ENCODE measurements around the gene ZBTB5. TPM values are rescaled to one million over a fixed set of nuclear protein-coding genes. Genes with fewer than 3 reads are reported as not detected.
"Not testable (repeated sequence)": the region's sequence is repeated elsewhere in the genome, so short reads cannot be mapped to it uniquely, and the experiment has no call there.

The ZBTB5 gene
- polyA plus RNA-seq, 5 donors: 21.8 to 28.7 (median 26.7) TPM

DNA sequence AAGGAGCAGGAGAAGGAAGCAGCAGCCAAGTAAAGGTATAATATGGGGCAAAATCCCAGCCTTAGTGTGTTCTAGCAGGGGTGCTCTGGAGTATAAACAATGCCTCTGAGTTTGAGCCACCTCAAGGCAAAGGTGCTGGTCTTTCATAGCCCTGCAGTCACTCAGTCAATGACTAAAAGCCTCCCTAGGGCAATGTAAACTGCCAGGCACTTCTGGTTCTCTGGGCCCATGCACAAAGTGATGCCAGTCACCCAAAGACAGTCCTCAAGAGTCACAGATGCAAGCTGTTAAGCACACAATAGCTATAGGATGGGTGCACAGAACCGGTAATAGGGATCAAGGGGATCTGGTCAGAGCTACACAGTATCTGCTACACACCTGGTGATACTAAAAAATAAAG is 12.6 kb downstream of the ZBTB5 start:
- no peak for DNase-seq

DNA sequence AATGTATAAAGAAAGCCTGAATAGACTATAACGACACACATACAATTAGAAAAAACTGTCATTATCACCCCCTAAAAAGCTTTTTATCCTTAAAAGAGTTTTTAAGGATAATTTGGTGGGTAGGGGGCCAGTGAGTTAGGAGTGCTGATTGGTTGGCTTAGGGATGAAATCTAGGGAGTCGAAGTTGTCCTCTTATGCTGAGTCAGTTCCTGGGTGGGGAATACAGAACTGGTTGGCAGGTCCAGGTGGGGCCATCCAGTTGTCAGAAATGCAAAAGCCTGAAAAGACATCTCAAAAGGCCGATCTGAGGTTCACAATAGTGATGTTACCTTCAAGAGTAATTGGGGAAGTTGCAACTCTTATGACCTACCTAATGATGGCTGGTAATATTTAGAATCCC is 13.6 kb downstream of the ZBTB5 start:
- DNase-seq: no peak

DNA sequence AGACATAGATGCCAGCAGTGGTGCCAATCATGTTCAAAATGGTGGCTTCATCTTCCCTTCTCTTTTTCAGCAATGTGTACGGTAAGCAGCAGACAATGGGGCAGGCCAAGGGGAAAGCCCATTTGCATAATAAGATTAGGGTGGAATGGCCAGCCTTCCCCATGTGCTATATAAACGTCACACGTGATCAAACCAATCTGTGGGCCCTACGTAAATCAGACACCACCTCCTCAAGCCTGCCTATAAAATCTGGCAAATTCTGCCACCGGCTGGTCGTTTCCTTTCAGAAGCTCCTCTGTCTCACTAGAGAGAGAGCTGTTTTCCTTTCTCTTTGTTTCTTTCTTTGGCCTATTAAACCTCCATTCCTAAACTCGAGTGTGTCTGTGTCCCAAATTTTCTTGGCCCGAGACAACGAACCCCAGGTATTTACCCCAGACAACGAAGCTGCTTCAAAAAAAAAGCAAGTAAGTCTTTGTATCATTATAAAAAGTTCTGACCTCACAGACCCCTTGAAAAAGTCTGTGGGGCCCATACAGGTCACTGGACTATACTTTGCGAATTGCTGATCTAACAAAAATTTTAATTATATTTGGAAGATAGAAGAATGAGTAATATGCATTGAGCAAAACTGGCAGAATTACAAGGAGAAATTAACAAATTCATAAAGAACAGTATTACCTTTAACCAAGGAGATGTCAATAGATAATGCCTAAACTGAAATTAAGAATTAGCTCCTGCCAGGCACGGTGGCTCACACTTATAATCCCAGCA is 15.2 kb downstream of the ZBTB5 start:
- no peak for DNase-seq

DNA sequence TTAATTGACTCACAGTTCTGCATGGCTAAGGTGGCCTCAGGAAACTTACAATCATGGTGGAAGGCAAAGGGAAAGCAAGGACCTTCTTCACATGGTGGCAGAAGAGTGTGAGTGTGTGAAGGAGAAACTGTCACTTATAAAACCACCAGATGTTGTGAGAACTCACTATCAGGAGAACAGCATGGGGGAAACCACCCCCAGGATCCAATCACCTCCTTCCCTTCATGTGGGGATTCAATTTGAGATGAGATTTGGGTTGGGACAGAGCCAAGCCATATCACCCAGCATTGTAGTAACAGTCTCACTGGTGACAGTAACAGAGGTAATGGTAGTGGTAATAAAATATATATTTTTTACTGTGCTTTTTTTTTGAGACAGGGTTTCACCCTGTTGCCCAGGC is 18.1 kb downstream of the ZBTB5 start:
- no peak for DNase-seq

DNA sequence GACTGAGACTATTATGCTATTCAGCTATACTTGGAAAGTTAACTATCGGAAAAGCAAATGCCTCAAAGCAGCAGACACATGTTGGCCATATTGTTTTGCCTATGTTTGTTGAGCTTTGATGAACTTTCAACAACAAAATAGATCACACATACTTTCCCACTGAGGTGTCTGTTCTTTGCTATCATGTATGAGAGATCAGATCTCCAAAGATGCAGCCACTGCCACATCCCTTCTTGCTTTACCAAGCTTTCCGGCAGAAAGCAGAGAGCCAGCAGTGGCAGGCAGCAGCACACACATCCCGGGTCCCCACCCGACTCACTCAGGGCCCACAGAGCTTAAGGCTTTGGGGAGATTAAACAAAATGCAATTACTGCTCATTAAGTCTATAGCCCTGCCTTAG is 18.8 kb downstream of the ZBTB5 start:
- no peak for DNase-seq

DNA sequence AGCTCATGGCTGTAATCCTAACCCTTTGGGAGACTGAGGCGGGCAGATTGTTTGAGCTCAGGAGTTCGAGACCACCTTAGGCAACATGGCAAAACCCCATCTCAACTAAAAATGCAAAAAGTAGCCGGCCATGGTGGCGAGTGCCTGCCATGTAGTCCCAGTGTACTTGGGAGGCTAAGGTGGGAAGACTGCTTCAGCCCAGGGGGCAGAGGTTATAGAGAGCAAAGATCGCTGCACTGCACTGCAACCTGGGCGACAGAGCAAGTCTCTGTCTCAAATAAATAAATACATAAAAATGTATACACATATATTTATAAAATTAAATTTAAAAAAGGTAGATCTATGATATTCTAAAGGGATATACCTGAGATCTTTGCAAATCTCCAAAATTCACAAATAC is 19.4 kb downstream of the ZBTB5 start:
- DNase-seq: no peak

DNA sequence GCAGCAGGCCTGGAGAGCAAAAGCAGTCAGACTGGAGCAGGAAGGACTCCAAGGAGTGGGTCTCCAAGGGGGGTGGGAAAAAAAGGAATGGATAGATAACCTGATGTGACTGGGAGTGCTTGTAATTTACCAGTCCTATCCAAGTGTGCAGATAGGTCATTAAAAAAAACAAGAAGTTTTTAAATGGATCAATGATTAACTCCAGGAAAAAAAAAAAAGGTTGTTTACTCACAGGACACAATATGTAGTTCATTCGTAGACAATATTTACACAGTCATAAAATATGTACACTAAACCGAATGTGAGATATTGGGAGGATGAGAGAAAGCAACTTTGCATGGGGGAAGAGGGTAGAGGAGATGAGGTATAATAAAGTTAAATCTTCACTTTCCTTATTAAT is 20.4 kb downstream of the ZBTB5 start:
- no peak for DNase-seq

DNA sequence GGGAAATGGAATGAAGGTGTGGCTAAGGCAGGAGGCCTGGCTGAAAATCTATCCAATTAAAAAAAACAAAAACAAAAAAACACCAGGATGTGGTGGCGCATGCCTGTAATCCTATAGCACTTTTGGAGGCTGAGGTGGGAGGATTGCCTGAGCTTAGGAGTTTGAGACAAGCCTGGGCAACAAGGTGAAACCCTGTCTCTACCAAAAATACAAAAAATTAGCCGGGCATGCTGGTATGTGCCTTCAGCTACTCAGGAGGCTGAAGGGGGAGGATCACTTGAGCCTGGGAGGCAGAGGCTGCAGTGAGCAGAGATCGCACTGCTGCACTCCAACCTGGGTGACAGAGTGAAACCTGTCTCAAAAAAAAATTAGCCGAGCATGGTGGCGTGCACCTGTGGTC is 21.7 kb downstream of the ZBTB5 start:
- no peak for DNase-seq

DNA sequence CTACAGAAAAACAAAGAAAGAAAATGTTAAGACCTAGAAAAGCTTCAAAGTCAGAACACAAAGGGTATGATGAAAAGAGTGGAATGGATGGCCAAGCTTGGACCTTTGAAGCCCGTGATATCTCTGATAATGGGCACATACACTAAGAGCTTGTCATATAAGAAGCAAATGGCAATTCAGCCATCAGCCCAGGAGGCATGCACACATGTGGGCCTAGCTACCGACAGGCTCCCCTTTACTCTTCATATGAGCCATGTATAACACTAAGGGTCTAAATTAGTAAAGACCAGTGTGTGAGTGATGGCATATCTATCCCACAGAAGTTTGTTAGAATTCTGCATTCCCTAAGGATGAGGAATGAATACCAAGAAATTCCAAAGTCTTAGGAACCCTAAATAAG is 22.7 kb downstream of the ZBTB5 start:
- no peak for DNase-seq

DNA sequence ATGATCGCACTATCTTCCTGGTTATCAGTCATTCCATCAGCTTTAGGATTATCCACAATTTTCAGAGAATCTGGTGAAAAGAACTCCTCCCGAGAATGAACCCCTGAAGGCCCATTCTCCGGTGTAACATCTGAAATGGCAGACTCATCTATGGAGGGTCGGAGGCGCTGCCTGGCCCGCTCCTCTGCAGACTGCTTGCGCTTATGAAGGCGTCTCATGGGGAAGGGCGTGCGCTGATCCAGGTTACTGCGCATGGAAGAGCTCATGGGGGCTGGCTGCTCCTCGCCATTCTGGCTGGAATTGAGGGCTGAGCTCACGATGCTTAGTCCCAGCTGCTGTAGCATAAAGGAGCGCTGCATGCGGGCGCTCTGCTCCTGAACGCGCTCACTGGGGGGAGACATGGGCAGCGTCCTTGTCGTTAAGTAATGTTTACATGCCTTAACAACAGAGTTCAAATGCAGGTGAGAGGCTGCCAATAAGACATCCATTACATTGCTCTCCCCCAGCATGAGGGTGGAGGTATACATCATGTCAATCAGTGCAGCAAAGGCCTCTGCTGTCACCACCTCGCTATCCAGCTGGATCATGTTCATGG is 23.4 kb downstream of the ZBTB5 start:
- no peak for DNase-seq

DNA sequence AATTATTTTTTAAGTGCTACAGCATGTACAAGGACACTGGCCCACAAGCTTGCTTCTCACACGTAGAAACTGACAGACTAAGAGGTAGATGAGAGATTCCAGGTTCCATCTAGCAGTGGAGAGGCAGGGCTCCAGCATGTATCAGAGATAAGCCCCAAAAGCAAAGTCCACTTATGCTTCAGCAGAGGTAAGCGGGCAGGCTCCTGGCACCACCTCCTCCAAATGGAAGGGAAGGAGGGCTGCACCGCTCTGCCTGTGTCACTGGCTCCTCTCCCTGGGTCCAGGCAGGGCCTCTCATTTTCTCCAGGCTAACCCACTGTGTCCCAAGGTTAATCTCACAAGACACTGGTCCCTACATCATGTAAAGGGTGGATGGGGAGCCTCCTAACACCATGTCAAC is 26.9 kb downstream of the ZBTB5 start:
- DNase-seq: no peak

DNA sequence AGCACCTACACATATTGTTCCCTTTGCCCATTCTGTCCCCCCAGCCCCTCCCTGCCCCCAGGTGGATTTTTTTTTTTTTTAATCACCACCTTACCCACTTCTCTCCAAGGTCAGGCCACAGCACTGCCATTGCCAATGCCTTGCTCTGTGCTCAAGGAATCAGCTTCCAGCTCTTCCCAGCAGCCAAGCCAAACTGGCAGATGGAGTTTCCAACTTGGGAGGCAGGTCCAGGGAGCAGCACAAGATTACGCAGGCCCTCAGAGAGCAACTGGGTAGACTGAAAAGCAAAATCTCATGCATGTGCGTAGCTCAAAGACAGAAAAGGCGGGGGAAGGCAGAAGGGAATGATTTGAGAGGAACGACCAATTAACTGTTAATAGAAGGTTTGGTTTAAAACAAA is 27.6 kb downstream of the ZBTB5 start:
- no peak for DNase-seq

DNA sequence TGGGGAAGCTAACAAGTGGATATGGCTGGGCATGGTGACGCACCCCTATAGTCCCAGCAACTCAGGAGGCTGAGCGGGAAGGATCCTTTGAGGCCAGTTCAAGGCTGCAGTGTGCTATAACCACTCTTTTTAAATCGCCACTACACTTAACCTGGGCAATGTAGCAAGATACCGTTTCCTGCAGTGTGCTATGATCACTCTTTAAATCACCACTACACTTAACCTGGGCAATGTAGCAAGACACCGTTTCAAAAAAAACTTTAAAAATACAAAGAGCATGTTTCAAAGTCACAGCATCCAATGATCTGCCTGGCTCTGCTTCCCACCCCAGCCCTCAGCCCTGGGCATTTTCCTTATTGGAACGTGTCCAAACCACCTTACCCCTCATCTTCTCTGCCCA is 28.2 kb downstream of the ZBTB5 start:
- DNase-seq: no peak

DNA sequence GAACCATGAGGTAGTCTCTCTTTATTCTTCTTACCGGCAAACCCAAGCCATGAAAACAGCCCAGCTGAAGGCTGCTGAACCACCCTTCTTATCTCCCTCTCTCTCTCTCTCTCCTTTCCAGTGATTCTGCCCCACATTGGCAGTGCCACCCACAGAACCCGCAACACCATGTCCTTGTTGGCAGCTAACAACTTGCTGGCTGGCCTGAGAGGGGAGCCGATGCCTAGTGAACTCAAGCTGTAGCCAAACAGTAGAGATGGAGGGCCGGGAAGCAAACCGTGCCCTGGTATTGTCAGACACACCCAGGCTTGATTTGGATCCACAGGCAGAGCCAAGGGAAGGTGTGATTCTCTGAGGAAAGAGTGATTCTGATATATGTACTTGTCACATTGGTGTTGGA is 28.7 kb downstream of the ZBTB5 start:
- no peak for DNase-seq

DNA sequence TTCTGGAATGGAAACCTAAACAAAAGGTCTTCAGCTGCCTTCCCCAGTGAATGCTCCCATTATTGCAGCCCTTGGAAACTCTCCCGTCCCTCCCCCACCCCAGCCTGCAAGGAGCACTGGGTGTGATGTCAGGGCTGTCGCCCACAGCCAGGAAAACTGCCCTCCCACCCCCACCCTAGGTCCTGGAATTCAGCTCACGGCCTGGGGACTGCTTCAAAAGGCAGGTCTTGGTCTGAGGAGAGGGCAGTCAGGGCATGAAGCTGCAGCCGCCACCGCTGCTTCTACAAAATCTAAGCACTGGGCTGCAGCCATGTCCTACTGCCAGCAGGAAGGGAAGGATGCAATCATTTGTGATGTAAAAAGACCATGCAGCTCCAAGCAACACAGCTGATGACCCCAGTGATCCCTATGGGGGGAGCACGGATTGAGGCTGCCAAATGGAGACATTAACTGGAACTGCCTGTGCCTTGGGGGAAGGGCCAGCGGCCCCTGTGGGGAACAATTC is 31.3 kb downstream of the ZBTB5 start:
- peak; percentile 48 to 58 for DNase-seq

DNA sequence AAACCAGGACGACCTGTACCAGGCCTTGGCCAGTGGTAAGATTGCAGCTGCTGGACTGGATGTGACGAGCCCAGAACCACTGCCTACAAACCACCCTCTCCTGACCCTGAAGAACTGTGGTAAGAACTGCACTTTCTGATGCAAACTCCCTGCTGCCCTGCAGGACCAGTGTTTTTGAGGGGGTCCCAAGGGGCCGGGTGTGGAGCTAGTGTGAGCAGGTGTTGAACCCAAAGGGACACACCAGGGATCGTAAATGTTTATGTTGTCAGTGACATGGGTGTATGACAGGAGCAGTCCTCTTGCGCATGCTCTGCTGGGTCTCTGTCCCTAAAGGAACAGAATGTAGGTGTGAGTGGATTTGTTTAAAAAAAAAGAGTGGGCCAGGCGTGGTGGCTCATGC is 33.2 kb downstream of the ZBTB5 start:
- no peak for DNase-seq

DNA sequence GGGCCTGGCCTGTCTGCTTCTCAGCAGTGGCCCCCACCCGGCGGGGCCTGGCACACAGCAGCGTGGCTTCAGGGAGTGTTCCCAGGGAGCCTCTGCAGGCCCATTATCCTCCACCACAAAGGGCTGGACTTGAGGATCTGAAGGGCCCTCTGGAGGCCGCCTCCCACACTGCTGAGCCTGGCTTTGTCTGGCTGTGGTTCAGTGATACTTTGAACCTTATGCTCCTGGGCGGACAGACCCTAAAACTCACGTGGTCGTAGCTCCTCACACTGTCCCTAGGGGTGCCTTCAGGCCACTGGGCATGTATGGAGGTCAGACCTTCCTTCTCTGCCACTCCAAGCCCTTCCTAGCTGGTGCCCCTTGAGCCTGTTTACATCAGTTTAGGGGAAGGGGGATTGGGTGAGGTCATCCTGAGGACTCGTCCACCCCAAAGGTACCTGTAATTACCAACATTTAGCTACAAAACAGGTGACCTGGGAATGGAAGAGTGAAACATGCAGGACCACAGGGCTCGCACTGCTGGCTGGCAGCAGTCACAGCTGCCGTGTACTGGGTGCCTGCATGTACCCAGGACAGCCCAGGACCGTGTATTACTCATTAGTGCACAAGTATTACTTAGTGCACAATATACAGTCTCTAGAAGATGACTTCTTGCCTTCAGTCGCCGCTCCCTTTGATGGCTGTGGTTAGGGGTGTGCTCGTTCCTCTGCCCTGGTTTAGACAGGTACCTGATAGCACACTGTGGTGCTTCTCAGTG is 34.2 kb downstream of the ZBTB5 start:
- no peak for DNase-seq

DNA sequence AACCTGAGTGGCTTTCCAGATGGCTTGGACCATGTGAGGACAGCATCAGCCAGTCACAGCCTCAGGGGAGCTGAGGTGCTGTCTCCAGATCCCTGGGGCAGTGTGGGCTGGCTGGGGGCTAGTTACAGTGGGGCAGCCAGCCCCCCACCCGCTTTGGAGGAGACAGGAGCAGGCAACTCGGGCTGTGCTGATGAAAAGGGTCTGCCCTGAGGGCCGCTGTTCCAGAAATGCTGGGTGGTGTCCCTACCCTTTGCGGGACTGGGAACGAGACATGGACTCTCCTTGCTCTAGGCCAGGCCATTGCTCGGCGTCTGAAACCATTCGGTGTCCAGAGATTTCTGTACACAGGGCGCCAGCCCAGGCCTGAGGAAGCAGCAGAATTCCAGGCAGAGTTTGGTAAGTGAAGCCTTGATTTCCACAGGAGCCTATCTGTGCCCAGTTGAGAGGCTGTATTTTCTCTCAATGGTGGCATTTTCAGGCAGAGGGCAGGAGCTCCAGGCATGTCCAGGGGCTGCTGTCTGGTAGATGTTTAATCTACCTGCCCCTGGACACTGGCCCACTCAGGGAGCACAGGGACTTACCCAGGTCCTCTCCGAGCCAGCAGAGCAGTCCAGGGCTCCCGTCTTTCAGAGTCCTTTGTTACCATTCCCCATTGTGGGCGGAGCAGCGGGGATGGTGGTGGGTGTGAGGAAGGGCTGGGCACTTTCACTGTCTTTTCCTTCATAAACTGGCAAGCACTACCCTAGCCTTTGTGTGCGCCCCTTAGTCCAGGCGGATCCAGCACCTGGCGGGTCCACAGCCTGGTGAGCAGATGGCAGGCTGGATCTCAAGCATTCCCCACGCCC is 35.6 kb downstream of the ZBTB5 start:
- no peak for DNase-seq

DNA sequence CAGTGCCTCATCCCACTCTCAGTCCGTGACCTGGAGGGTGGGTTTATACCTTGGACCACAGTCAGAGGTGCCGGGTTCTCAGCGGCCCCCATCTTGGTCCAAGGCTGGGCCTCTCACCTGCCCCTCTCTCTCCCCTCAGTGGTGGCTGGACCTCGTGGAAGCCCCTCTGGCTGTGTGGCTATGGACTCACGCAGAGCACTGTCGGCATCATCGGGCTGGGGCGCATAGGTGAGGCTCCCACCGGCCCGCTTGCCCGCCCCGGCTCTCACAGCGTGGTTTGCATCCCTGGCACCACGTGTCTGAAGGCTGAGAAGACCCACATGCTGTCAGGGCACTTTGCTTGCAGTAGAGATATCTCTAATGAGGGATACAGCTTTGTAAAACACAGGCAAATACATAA is 36.9 kb downstream of the ZBTB5 start:
- DNase-seq: no peak

DNA sequence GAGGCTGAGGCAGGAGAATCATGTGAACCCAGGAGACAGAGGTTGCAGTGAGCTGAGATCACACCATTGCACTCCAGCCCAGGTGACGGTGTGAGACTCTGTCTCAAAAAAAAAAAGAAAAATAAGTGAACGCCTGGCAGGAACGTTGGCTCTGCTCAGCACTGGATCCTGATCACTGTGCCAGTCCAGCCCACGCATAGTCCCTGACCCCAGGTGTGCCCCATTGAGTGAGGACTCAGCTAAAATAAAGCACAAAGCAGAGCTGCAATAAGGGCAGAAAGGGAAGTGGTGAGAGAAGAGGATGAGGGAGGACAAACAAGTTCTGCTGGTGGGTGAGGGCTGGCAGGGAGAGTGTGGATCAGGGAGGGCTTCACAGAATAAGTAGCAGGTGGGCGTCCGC is 38.4 kb downstream of the ZBTB5 start:
- DNase-seq: no peak

DNA sequence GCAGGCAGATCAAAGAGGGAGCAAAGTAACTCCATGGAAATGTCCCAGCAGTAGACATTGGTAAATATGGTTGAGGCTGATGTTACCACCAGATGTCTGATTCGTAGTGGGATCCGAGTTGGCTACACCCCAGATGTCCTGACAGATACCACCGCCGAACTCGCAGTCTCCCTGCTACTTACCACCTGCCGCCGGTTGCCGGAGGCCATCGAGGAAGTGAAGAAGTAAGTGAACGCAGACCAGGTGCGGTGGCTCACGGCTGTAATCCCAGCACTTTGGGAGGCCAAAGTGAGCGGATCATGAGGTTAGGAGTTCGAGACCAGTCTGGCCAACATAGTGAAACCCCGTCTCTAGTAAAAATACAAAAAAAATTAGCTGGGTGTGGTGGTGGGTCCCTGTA is 38.8 kb downstream of the ZBTB5 start:
- not testable (repeated sequence) for DNase-seq

DNA sequence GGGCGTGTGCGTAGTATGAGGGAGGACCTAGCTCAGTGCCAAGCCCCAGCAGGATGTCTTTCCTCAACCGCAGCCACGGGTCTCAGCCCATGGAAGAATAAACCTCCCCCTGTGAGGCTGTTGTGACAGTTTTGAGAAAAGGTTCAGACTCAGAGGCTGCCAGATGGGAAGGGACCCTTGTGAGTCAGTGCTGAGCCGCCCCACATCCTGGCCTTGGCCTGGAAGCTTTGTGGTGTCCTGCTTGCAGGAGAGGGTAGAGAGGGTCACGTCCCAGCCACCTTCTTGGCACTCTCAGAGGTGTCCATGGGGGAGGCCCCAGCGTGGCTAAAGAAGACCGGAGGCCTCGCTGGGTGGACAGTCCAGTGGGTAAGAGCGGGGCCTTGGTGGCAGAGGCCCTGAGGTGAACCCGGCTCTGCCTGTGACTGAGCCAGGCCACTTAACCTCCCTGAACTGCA is 39.9 kb downstream of the ZBTB5 start:
- no peak for DNase-seq

All from right lung (tissue), 5 donors.